H54 (cell line): ENCODE data around the gene DDX49.
A peak's percentile ranks its signal among the peaks of the same experiment; 100 is the strongest.

Source experiments
- DNase-seq: peaks from one replicate; pipeline ENCODE4 v3.0.0; 2011; ENCODE audit warnings: low spot score, mixed read lengths; ENCODE audit not compliant: insufficient read length
- FAIRE-seq: peaks from 3 replicates; lab custom pipeline; 2011; peaks lifted over from hg19 to GRCh38; lab: Jason Lieb, UNC
- POLR2A ChIP-seq: IDR thresholded peaks from 2 replicates; pipeline ENCODE4 v1.6.1; 2011; ENCODE audit warnings: low read depth, mild to moderate bottlenecking, low read length

Gene DDX49

DNA sequence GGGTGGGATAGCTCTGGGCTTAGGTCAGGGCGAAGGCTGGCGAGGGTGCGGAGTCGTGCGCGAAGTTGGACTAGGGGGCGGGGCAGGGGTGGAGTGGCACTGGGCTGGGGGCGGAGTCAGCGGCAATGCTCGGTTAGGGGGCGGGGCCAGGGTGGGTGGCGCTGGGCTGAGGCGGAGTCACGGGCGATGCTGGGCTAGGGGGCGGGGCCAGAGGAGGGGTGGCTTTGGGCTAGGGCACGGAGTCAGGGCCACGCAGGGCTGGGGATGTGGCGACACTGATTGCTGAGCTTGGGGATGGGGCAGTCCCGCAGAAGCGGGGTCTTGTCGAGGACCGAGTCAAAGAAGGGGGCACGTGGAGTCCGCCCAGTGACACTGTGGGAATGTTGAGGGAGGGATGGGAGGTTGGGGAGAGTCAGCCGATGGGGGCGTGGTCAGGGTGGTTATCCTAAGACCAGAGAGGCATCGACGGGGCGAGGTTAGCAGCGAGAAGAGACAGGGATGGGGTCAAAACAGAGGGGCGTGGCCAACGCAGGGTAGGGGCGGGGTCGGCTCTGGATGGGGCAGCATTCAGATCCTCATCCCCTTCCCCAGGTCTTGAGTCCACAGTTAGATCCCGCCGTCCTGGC, 12.8 kb downstream of the DDX49 start:
- DNase-seq (no peak), FAIRE-seq (no peak)
- TF ChIP-seq POLR2A: no peak

DNA sequence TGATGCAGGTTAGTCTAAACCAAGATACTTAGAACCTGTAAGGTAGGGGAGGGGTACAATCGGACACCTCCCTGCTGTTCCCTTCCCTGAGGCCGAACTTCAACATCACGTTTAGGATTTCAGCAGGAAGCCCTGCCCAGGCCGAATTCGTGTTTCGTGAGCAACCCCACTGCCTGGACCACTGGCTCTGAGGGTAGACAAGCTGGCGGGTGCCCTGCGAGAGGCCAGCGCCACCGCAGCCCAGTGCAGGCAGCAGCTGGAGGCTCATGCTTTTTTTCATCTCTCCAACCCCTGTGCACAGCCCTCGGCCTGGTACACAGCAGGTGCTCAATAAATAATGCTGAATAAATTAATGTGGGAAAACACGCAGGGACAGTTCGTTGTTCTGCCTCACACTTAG, 13.8 kb downstream of the DDX49 start:
- no peak for DNase-seq
- TF ChIP-seq POLR2A: no peak
- no peak for FAIRE-seq

DNA sequence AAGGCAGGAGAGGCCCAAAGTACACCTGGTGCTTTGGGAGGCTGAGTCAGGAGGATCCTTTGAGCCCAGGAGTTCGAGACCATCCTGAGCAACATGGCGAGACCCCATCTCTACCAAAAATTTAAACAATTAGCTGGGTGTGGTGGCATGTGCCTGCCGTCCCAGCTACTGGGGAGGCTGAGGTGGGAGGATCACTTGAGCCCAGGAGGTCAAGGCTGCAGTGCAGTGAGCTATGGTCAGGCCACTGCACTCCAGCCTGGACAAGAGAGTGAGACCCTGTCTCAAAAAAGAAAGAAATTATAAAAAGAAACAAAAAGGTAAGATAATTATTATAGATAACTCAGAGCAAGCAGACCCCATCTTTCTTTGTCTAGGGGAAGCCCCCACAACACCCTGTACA, 19.6 kb downstream of the DDX49 start:
- DNase-seq (no peak), FAIRE-seq (no peak)
- TF ChIP-seq POLR2A: no peak

DNA sequence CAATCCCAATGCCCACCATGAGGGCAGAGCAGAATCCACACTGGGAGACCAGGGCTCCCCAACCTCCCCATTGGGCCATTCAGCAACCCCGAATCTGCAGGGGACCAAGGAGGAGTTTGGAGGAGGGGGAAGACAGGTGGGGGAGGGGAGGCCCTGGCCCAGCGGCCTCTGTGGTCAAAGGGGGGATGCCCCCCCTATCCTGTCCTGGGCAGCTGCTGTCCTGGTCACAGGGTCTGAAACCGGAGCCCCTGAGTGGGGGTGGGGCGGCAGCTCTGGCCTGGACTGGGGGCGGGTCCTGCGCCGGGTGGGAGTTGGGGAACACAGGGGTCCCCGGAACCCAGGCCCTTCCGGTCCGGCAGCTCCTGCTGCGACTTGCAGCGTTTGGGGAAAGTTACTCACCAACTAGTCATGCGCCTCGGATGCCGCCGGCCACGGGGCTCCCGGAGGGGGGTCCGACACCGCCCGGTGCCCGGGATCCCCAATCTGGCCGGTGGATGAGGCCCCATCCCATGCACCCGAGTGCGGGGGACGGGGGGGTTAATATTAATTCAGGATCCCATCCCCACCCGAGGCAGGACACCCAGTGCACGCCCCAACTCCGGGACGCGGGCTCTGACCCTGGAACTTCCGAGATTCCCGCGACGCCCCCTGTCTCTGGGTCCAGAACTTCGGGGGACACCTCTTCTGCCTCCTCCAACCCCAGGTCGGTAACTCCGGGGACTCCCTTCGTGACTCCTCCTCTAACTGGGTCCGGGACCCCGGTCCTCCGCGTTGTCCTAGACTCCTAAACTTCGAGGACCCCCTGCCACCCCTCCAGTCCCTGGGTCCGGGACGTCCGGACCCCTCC, 20.6 kb downstream of the DDX49 start:
- DNase-seq (peak; percentile 88), FAIRE-seq (no peak)
- no peak for TF ChIP-seq POLR2A

DNA sequence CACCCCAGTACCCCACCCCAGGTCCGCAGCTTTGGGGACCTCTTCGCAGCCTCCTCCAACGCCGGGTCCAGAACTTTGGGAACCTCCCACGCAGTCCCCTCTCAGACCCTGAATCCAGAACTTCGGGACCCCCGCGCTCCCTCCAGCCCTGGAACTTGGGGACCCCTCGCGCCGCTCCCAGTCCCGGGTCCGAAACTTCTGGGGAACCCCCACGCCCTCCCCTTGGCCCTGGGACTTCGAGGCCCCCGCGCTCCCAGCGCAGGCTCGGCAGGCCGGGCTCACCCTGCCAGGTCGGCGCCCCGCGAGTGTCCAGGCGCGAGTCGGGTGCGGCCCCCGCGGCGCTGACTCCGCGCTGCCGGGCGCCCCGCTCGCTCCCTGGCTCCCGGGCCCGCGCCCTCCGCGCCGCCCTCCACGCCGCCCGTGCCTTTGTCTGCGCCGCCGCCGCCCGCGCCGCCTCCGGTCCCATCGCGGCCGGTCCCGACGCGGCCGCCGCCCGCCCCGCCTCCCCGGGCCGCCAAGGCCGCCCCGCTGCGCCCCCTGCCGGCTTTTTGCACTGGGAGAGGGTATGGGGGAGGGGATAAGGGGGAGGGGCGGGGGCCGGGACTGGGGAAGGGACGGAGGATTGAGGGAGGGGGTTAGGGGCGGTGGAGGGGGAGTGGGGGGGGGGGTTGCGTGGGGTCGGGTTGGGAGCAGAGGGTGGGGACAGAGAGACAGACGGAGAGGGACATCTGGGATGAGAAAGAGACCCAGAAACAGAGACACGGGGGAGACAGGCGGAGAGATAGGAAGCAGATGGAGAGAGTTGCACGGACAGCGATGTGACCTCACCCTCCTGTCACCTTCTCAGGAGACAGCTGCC, 21.5 kb downstream of the DDX49 start, which contains the start of gene HOMER3:
Gene HOMER3, minus strand, starts transcription at position 449 of the 859 bp plus-strand sequence. CDS start 2,235 bp downstream, outside the sequence.
- FAIRE-seq (no peak), DNase-seq (no peak)
- TF ChIP-seq POLR2A: peak; percentile 55; the same call in 1 of the 2 replicates

DNA sequence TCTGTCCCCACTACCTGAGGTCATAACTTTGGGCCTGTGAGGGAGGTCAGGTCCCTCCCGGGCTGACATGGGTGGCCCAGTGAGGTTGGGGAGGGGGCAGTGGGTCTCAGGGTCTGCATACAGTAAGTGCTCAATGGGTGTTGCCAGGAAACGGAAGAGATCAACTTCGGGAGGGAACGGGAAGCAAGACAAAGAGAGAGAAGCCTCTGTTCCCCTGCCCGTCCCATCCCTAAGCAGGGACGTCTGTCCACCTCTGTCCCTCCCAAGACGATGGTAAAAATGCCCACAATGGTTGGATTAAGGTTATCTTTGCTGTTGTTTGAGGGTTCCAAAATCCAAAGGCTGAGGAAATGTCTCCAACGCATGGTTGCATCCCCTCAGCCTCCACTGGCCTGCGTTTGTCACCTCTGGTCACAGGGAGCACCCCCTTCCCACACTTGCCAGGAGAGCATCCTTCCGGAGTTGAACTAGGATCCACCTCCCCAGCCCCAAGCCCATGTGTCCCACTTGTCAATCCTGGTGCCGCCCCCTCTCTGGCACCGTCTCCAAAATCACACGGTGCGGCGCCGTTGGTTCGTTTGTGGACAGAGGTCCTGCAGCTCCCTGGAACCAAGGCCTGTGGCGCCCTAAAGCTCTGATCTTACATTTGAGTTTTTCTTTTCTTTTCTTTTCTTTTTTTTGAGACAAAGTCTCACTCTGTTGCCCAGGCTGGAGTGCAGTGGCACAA, 22.3 kb downstream of the DDX49 start:
- no peak for FAIRE-seq
- no peak for DNase-seq
- no peak for TF ChIP-seq POLR2A

DNA sequence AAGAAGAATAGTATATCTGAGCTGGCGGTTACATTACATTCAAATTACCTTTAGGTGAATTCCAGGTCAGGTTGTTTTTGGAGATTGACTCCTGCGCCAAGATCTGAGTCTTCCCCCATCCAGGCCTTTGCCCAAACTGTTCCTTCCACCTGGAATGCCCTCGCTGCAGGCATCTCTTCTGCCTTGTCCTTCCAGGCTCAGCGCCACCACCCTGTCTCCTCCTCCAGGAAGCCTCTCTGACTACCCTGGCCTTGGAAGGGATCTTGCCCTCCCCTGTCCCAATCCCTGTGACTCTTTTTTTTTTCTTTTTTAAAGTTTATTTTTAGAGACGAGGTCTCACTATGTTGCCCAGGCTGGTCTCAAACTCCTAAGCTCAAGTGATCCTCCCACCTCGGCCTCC, 23.2 kb downstream of the DDX49 start:
- FAIRE-seq: no peak
- TF ChIP-seq POLR2A: no peak
- DNase-seq: no peak

DNA sequence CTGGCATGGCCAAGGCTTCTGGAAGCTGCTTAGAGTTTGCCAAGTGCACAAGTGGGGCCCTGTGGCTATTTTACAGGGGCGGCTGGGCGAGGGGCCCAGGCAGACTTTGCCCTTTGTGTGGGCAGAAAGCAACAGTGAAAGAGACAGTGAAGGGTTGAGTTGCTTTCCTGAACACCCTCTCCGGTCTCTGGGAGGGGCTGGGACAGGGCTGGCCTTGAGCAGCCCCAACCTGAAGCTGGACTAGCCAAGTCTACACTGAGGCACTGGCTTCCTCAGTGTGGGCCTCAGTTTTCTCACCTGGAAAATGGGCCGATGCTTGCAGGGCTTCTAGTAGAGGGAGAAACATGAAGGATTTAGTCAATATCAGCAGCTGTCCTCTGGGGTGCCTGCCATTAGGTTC, 23.9 kb downstream of the DDX49 start:
- TF ChIP-seq POLR2A: no peak
- no peak for DNase-seq
- FAIRE-seq: no peak

DNA sequence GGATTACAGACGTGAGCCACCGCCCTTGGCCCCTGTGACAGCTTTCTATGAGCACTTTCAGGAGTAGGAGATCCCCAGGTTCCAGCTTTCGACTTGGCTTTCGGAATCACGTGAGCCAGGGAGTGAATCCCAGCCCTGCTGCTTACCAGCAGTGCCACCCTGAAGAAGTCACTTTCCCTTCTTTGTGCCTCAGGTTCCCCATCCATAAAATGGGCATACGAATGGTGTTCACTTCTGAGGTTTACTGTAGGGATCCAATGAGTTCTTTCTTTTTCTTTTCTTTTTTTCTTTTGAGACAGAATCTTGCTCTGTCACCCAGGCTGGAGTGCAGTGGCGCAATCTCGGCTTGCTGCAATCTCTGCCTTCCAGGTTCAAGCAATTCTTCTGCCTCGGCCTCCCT, 25.8 kb downstream of the DDX49 start:
- no peak for TF ChIP-seq POLR2A
- FAIRE-seq (no peak), DNase-seq (no peak)

DNA sequence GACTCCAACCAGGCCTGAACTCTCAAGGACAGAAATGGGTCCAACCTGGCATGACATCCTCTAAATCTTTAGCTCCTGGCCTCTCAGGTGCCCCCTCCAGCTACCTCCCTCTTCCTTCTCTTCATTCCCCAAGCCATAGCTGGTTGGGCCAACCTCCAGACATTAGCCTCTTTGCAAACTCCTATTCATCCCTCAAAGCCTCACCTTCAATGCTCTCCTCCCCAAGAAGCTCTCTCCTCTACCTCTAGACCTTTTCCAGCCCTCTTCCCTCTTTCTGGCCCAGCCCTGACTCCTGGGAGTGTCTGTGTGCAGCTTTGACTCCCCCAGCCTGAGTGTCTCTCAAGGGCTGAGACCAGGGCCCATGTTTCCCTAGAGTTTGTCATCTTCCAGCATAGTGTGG, 26.8 kb downstream of the DDX49 start:
- FAIRE-seq (no peak), DNase-seq (no peak)
- no peak for TF ChIP-seq POLR2A

DNA sequence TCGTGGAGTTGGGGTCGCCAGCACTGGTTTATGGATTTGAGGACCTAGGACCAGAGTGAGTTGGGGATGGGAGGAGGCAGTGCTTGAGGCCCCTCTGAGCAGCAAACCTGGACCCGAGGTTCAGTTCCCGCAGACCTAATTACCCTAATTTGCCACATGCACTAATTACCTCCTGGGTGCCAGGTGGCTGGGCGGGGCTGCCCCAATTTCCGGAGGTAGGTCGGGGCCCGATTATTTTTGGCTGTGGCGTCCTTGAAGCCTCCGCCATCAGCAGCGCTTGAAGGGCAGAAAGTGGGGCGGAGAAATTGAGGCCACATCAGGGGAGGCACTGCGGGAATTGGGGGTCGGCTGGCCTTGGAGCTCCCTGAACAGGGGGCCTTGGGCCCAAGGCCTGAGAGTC, 27.4 kb downstream of the DDX49 start:
- FAIRE-seq (no peak), DNase-seq (no peak)
- TF ChIP-seq POLR2A: no peak

DNA sequence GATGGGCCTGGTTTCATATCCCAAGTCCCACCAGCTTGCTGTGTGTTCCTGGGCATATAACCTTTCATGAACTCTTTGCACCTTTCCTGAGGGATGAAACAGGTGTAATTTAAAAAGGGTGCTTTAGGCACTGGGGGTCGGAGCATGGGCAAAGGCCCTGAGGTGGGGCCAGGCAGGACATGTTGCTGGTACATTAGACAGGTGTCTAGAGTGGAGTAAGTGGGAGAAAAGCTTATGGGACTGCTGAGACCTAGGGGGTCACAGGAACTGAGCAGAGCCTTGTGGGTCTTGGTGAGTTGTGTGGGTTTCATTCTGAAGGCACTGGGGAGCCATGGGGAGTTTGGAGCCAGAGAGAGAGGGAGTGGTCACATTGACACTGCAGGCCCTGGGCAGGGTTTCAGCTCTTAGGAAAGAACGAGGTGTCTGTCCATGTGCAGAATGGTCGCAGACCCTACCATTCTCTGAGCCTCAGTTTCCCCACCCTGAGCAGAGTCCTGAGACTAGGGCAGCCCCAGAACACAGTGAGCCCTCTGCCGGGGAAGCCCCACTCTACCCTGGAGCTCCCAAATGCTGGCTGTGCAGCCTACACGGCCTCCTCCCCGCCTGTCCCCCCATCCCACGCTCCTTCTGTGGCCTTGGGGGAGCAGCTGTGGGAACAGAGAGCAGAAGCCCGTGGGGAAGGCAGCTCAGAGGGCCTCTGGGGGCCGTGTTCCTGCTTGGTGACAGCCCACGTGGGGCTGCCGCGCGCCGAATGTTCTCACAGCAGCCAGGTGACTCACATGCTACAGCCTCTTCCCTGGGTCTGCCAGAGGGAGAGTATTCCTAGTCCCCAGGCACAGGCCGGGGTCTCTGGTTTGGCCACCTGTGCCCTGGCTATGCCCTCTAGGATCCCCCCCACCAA, 28.8 kb downstream of the DDX49 start:
- DNase-seq (no peak), FAIRE-seq (no peak)
- no peak for TF ChIP-seq POLR2A
